HEK293 (cell line): ENCODE measurements around the gene ACSF2.
A peak's percentile ranks its signal among the peaks of the same experiment; 100 is the strongest.

ENCODE experiments used
- BCL11B ChIP-seq: fragments of 450-650 bp; formaldehyde crosslinking; IDR thresholded peaks from 2 replicates; pipeline ENCODE4 v1.5.1; 2016; ENCODE audit warnings: low read depth, missing biosample characterization, missing genetic modification characterization
- EGR2 ChIP-seq: fragments of 450-650 bp; formaldehyde crosslinking; IDR thresholded peaks from 2 replicates; pipeline ENCODE4 v1.5.1; 2016; ENCODE audit warnings: low read depth, missing biosample characterization, missing genetic modification characterization
- GLI2 ChIP-seq: fragments of 450-650 bp; formaldehyde crosslinking; IDR thresholded peaks from 2 replicates; pipeline ENCODE4; 2017; ENCODE audit warnings: missing biosample characterization, missing genetic modification characterization, low read depth, borderline replicate concordance
- KLF7 ChIP-seq: fragments of 450-650 bp; formaldehyde crosslinking; IDR thresholded peaks from 2 replicates; pipeline ENCODE4 v1.5.1; 2016; ENCODE audit warnings: missing biosample characterization, missing genetic modification characterization, borderline replicate concordance
- SETDB1 ChIP-seq: IDR thresholded peaks from one replicate; pipeline ENCODE4 v1.6.1; 2017; ENCODE audit warnings: mild to moderate bottlenecking, low read length, moderate library complexity, mixed read lengths; ENCODE audit not compliant: insufficient read length
- ZBTB7A ChIP-seq: fragments of 450-650 bp; formaldehyde crosslinking; IDR thresholded peaks from 2 replicates; pipeline ENCODE4 v1.5.1; 2016; ENCODE audit warnings: low read depth, missing biosample characterization, missing genetic modification characterization
- ZFP37 ChIP-seq: fragments of 450-650 bp; formaldehyde crosslinking; IDR thresholded peaks from 2 replicates; pipeline ENCODE4 v1.5.1; 2016; ENCODE audit warnings: missing biosample characterization, missing genetic modification characterization
- ZNF114 ChIP-seq: fragments of 450-650 bp; formaldehyde crosslinking; IDR thresholded peaks from 2 replicates; pipeline ENCODE4 v1.5.0; 2017; ENCODE audit warnings: missing biosample characterization, missing genetic modification characterization
- ZNF2 ChIP-seq: fragments of 450-650 bp; formaldehyde crosslinking; IDR thresholded peaks from 2 replicates; pipeline ENCODE4 v1.5.1; 2016; ENCODE audit warnings: missing biosample characterization, missing genetic modification characterization
- ZNF202 ChIP-seq: fragments of 450-650 bp; formaldehyde crosslinking; IDR thresholded peaks from 2 replicates; pipeline ENCODE4 v1.5.1; 2016; ENCODE audit warnings: missing biosample characterization, missing genetic modification characterization, borderline replicate concordance
- ZNF23 ChIP-seq: fragments of 450-650 bp; formaldehyde crosslinking; IDR thresholded peaks from 2 replicates; pipeline ENCODE4 v1.5.1; 2016; ENCODE audit warnings: missing biosample characterization, missing genetic modification characterization, borderline replicate concordance
- ZNF341 ChIP-seq: fragments of 450-650 bp; formaldehyde crosslinking; IDR thresholded peaks from 2 replicates; pipeline ENCODE4; 2016; ENCODE audit warnings: low read depth, missing biosample characterization, missing genetic modification characterization
- ZNF510 ChIP-seq: fragments of 450-650 bp; formaldehyde crosslinking; IDR thresholded peaks from 2 replicates; pipeline ENCODE4 v1.5.1; 2018; ENCODE audit warnings: mild to moderate bottlenecking, missing genetic modification characterization, missing biosample characterization; ENCODE audit not compliant: insufficient replicate concordance
- ZNF514 ChIP-seq: fragments of 450-650 bp; formaldehyde crosslinking; IDR thresholded peaks from 2 replicates; pipeline ENCODE4 v1.5.1; 2016; ENCODE audit warnings: missing biosample characterization, missing genetic modification characterization
- ZNF521 ChIP-seq: fragments of 450-650 bp; formaldehyde crosslinking; IDR thresholded peaks from 2 replicates; pipeline ENCODE4 v1.5.1; 2017; ENCODE audit warnings: missing biosample characterization, mild to moderate bottlenecking, missing genetic modification characterization
- ZNF558 ChIP-seq: fragments of 450-650 bp; formaldehyde crosslinking; IDR thresholded peaks from 2 replicates; pipeline ENCODE4 v1.5.1; 2016; ENCODE audit warnings: missing biosample characterization, missing genetic modification characterization
- ZNF600 ChIP-seq: fragments of 450-650 bp; formaldehyde crosslinking; IDR thresholded peaks from 2 replicates; pipeline ENCODE4 v1.5.1; 2016; ENCODE audit warnings: missing biosample characterization, missing genetic modification characterization
- ZNF623 ChIP-seq: fragments of 450-650 bp; formaldehyde crosslinking; IDR thresholded peaks from 2 replicates; pipeline ENCODE4 v1.5.1; 2016; ENCODE audit warnings: missing biosample characterization, missing genetic modification characterization
- ZNF654 ChIP-seq: fragments of 450-650 bp; formaldehyde crosslinking; IDR thresholded peaks from 2 replicates; pipeline ENCODE4 v1.5.1; 2016; ENCODE audit warnings: low read depth, missing biosample characterization, missing genetic modification characterization
- ZNF701 ChIP-seq: fragments of 450-650 bp; formaldehyde crosslinking; IDR thresholded peaks from 2 replicates; pipeline ENCODE4 v1.5.1; 2016; ENCODE audit warnings: missing biosample characterization, missing genetic modification characterization
- ZNF707 ChIP-seq: fragments of 450-650 bp; formaldehyde crosslinking; IDR thresholded peaks from 2 replicates; pipeline ENCODE4 v1.5.1; 2016; ENCODE audit warnings: missing biosample characterization, missing genetic modification characterization
- ZNF791 ChIP-seq: fragments of 450-650 bp; formaldehyde crosslinking; IDR thresholded peaks from 2 replicates; pipeline ENCODE4 v1.5.1; 2016; ENCODE audit warnings: missing biosample characterization, missing genetic modification characterization
- ZNF792 ChIP-seq: fragments of 450-650 bp; formaldehyde crosslinking; IDR thresholded peaks from 2 replicates; pipeline ENCODE4 v1.5.1; 2016; ENCODE audit warnings: missing biosample characterization, missing genetic modification characterization
- ZNF843 ChIP-seq: fragments of 450-650 bp; formaldehyde crosslinking; IDR thresholded peaks from 2 replicates; pipeline ENCODE4 v1.5.1; 2016; ENCODE audit warnings: missing biosample characterization, missing genetic modification characterization
- ZSCAN23 ChIP-seq: fragments of 450-650 bp; formaldehyde crosslinking; IDR thresholded peaks from 2 replicates; pipeline ENCODE4 v1.5.1; 2016; ENCODE audit warnings: missing biosample characterization, missing genetic modification characterization
- TF ChIP-seq, protein P1 (sequence below): fragments of 450-650 bp; formaldehyde crosslinking; IDR thresholded peaks from 2 replicates; pipeline ENCODE4 v1.5.1; 2016; ENCODE audit warnings: missing biosample characterization, missing genetic modification characterization
- TF ChIP-seq, protein P2 (sequence below): fragments of 450-650 bp; formaldehyde crosslinking; IDR thresholded peaks from 2 replicates; pipeline ENCODE4 v1.5.1; 2016; ENCODE audit warnings: missing biosample characterization, missing genetic modification characterization
- TF ChIP-seq, protein P3 (sequence below): fragments of 450-650 bp; formaldehyde crosslinking; IDR thresholded peaks from 2 replicates; pipeline ENCODE4 v1.5.1; 2017; ENCODE audit warnings: missing biosample characterization, missing genetic modification characterization
- TF ChIP-seq, protein P4 (sequence below): fragments of 450-650 bp; IDR thresholded peaks from 2 replicates; pipeline ENCODE4 v1.5.1; 2018; ENCODE audit warnings: missing biosample characterization, mild to moderate bottlenecking, missing genetic modification characterization
- TF ChIP-seq, protein P5 (sequence below): fragments of 450-650 bp; formaldehyde crosslinking; IDR thresholded peaks from 2 replicates; pipeline ENCODE4 v1.5.1; 2017; ENCODE audit warnings: missing biosample characterization, mild to moderate bottlenecking, missing genetic modification characterization, moderate library complexity
- TF ChIP-seq, protein P6 (sequence below): fragments of 450-650 bp; formaldehyde crosslinking; IDR thresholded peaks from 2 replicates; pipeline ENCODE4 v1.5.1; 2016; ENCODE audit warnings: missing biosample characterization, missing genetic modification characterization

The ACSF2 gene

DNA sequence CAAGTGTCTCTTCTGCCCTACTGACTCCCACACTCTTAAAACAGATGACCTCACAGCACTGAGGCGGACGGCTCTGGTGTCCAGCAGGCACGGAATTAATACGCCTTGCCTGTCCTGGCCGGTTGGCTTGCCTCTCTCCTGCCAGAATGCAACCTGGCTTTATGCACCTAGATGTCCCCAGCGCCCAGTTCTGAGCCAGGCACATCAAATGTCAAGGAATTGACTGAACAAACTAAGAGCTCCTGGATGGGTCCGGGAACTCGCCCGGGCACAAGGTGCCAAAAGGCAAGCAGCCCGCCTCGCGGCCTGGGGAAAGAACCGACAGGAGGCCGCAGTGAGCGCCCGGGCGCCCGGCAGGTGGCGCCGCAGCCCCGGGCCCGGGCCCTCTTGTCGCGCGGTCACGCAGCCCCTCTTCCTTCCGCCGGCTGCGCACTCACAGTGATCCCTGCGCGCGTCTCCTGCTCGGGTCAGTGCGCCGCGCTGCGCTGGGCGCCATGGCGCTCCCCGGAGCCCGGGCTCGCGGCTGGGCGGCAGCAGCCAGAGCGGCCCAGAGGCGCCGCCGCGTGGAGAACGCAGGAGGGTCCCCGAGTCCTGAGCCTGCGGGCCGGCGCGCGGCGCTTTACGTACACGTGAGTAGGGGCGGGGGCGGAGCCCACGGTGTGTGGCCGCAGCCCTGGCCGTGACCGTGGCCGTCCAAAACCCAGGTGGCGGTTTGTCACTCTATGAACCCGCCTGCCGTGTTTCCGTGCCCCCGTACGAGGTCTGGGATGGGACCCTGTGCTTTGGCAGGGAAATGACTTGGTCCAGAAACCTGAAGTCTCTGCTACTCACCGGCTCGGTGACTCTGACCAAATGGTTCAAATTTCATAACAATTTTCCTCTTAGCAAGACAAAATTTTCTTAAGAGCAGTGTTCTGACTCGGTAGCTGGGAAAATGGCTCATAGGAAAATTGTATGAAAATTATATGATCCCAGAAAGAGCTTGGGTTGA, 52.7 kb downstream of the ACSF2 start, which contains the start of gene RSAD1 (continued):
- TF ChIP-seq, protein P1, sequence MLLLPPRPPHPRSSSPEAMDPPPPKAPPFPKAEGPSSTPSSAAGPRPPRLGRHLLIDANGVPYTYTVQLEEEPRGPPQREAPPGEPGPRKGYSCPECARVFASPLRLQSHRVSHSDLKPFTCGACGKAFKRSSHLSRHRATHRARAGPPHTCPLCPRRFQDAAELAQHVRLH (tag by site-specific recombination): no peak
- TF ChIP-seq, protein P2, sequence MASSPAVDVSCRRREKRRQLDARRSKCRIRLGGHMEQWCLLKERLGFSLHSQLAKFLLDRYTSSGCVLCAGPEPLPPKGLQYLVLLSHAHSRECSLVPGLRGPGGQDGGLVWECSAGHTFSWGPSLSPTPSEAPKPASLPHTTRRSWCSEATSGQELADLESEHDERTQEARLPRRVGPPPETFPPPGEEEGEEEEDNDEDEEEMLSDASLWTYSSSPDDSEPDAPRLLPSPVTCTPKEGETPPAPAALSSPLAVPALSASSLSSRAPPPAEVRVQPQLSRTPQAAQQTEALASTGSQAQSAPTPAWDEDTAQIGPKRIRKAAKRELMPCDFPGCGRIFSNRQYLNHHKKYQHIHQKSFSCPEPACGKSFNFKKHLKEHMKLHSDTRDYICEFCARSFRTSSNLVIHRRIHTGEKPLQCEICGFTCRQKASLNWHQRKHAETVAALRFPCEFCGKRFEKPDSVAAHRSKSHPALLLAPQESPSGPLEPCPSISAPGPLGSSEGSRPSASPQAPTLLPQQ (tag by site-specific recombination): peak; percentile 52; the same call in 1 of the 2 replicates
- TF ChIP-seq, protein P3, sequence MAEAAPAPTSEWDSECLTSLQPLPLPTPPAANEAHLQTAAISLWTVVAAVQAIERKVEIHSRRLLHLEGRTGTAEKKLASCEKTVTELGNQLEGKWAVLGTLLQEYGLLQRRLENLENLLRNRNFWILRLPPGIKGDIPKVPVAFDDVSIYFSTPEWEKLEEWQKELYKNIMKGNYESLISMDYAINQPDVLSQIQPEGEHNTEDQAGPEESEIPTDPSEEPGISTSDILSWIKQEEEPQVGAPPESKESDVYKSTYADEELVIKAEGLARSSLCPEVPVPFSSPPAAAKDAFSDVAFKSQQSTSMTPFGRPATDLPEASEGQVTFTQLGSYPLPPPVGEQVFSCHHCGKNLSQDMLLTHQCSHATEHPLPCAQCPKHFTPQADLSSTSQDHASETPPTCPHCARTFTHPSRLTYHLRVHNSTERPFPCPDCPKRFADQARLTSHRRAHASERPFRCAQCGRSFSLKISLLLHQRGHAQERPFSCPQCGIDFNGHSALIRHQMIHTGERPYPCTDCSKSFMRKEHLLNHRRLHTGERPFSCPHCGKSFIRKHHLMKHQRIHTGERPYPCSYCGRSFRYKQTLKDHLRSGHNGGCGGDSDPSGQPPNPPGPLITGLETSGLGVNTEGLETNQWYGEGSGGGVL (tag by site-specific recombination): no peak
- TF ChIP-seq ZNF623 (tag by site-specific recombination): no peak
- TF ChIP-seq, protein P4, sequence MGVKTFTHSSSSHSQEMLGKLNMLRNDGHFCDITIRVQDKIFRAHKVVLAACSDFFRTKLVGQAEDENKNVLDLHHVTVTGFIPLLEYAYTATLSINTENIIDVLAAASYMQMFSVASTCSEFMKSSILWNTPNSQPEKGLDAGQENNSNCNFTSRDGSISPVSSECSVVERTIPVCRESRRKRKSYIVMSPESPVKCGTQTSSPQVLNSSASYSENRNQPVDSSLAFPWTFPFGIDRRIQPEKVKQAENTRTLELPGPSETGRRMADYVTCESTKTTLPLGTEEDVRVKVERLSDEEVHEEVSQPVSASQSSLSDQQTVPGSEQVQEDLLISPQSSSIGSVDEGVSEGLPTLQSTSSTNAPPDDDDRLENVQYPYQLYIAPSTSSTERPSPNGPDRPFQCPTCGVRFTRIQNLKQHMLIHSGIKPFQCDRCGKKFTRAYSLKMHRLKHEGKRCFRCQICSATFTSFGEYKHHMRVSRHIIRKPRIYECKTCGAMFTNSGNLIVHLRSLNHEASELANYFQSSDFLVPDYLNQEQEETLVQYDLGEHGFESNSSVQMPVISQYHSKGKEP (tag by site-specific recombination): peak; percentile 84
- TF ChIP-seq, protein P5, sequence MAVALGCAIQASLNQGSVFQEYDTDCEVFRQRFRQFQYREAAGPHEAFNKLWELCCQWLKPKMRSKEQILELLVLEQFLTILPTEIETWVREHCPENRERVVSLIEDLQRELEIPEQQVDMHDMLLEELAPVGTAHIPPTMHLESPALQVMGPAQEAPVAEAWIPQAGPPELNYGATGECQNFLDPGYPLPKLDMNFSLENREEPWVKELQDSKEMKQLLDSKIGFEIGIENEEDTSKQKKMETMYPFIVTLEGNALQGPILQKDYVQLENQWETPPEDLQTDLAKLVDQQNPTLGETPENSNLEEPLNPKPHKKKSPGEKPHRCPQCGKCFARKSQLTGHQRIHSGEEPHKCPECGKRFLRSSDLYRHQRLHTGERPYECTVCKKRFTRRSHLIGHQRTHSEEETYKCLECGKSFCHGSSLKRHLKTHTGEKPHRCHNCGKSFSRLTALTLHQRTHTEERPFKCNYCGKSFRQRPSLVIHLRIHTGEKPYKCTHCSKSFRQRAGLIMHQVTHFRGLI: 0 out of 2 replicates have a peak, but pooled peaks have one; percentile 24
- no peak for TF ChIP-seq ZNF341 (tag by site-specific recombination)
- TF ChIP-seq ZBTB7A (tag by site-specific recombination): no peak
- no peak for TF ChIP-seq ZNF707 (tag by site-specific recombination)
- TF ChIP-seq BCL11B (tag by site-specific recombination): no peak
- TF ChIP-seq ZNF791: no peak
- TF ChIP-seq ZNF654 (tag by site-specific recombination): peak; percentile 22; the same call in 1 of the 2 replicates
- TF ChIP-seq ZNF521 (tag by site-specific recombination): no peak
- TF ChIP-seq ZNF843: no peak
- no peak for TF ChIP-seq ZNF792 (tag by site-specific recombination)
- peak; percentile 57; the same call in 1 of the 2 replicates for TF ChIP-seq EGR2 (tag by site-specific recombination)
- TF ChIP-seq ZNF558: no peak
- no peak for TF ChIP-seq ZNF514 (tag by site-specific recombination)
- no peak for TF ChIP-seq ZNF23 (tag by site-specific recombination)
- TF ChIP-seq ZFP37 (tag by site-specific recombination): no peak
- TF ChIP-seq, protein P6, sequence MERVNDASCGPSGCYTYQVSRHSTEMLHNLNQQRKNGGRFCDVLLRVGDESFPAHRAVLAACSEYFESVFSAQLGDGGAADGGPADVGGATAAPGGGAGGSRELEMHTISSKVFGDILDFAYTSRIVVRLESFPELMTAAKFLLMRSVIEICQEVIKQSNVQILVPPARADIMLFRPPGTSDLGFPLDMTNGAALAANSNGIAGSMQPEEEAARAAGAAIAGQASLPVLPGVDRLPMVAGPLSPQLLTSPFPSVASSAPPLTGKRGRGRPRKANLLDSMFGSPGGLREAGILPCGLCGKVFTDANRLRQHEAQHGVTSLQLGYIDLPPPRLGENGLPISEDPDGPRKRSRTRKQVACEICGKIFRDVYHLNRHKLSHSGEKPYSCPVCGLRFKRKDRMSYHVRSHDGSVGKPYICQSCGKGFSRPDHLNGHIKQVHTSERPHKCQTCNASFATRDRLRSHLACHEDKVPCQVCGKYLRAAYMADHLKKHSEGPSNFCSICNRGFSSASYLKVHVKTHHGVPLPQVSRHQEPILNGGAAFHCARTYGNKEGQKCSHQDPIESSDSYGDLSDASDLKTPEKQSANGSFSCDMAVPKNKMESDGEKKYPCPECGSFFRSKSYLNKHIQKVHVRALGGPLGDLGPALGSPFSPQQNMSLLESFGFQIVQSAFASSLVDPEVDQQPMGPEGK (tag by site-specific recombination): 0 out of 2 replicates have a peak, but pooled peaks have one; percentile 42
- TF ChIP-seq ZNF202 (tag by site-specific recombination): no peak
- TF ChIP-seq ZNF114: no peak
- TF ChIP-seq ZSCAN23 (tag by site-specific recombination): no peak
- TF ChIP-seq KLF7 (tag by site-specific recombination): no peak
- no peak for TF ChIP-seq SETDB1
- TF ChIP-seq GLI2 (tag by site-specific recombination): no peak
- TF ChIP-seq ZNF510 (tag by site-specific recombination): no peak
- no peak for TF ChIP-seq ZNF2 (tag by site-specific recombination)
- no peak for TF ChIP-seq ZNF701 (tag by site-specific recombination)
- no peak; the same call in 1 of the 2 replicates for TF ChIP-seq ZNF600 (tag by site-specific recombination)
